Urinary bladder (tissue), 4 donors: ENCODE data around the gene LLCFC1. TPM values are rescaled to one million over a fixed set of nuclear protein-coding genes. Genes with fewer than 3 reads are reported as not detected.

ENCODE experiments used
- DNase-seq: peaks from one replicate; pipeline ENCODE4 v3.0.0-alpha.2; 2015; ENCODE audit errors: extremely low spot score
- H3K27ac ChIP-seq: one replicate; pipeline ENCODE4 v1.5.1; 2013; ENCODE audit warnings: low read depth, mild to moderate bottlenecking, moderate library complexity
- H3K36me3 ChIP-seq: one replicate; pipeline ENCODE4 v1.6.1; 2013; ENCODE audit warnings: mild to moderate bottlenecking, moderate library complexity; ENCODE audit not compliant: insufficient read depth
- H3K4me1 ChIP-seq: one replicate; pipeline ENCODE4 v1.6.1; 2013; ENCODE audit warnings: mild to moderate bottlenecking, moderate library complexity; ENCODE audit not compliant: insufficient read depth
- H3K4me3 ChIP-seq: one replicate; pipeline ENCODE4 v1.5.1; 2013; ENCODE audit warnings: low read depth, low read length
- WGBS: extraction: QIAGEN DNeasy Blood & Tissue Kit; methylation state at CpG from one replicate; pipeline ENCODE4 v1.1.7; 2013; 5-methylcytosine and 5-hydroxymethylcytosine counted together
- polyA plus RNA-seq: library from polyadenylated mRNA; stranded (reverse); fragments of 200-250 nt; gene quantifications from one replicate; pipeline ENCODE4 v1.2.3, GENCODE V29; 2013
- total RNA-seq: library from RNA; depleted of rRNA; stranded (reverse); fragments of >200 nt; gene quantifications from one replicate; pipeline ENCODE4 v1.2.3, GENCODE V29; 2014
- donor health status: healthy with polysubstance abuse.
- donor health status: healthy.

LLCFC1 gene
- total RNA-seq (not detected), polyA plus RNA-seq (not detected)

DNA sequence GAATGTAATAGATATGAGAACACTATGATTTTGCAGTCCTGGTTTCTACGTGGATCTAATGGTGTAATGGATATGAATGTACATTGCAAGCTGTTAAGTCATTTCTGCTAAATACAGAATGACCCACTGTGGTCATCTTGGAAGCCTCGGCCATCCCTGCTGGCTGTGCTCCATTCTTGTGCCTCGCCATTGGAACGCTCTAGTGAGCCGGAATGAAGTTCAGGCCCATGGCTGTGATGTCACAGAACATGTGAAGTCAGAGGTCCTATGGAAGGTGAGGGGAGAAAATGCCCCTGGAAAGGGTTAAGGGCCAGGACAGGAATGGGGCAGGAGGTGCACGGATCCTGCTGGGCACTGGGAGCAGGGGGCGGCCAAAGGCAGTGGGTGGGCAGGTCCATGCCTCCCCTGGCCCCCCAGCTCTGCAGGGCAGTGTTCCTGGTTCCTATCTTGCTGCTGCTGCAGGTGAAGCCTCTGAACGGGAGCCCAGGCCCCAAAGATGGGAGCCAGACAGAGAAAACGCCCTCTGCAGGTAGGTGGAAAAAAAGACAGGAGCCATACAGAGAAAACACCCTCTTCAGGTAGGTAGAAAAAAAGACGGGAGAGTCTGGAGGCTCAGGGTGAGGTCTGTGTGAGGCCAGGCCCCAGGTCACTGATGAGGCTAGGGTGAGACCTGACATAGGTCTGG, at the start of gene LLCFC1:
TSS of gene LLCFC1 (plus strand) at position 259 of the 685 bp plus-strand sequence. CDS start at position 397, 138 bp downstream.
- Histone ChIP-seq H3K4me3 (no peak within 1 kb of the TSS), H3K36me3 (no peaks in the 10 kb centered on the region), H3K27ac (no peak within 1 kb of the TSS), H3K4me1 (no peaks in the 10 kb centered on the region)
- WGBS: 63% methylated on average over 10 of the region's 10 CpGs
- DNase-seq: no peak

DNA sequence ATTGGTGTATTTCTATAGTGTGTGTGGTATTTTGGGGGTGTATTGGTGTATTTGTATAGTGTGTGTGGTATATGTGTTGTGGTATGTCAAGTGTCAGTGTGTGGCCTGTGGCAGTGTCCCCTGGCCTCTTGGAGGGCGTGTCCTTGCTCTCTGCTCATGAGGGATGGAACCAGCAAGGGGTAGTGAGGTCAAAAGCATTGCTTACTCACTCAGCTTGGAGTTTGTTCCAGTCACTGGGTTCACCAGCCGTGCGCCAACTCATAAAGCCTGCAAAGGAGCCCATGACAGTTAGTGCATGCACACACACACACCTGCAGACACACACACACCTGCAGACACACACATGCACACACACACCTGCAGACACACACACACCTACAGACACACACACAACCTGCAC, 49.5 kb upstream of the LLCFC1 start:
- H3K4me3 ChIP-seq: no peak overlapping the region

DNA sequence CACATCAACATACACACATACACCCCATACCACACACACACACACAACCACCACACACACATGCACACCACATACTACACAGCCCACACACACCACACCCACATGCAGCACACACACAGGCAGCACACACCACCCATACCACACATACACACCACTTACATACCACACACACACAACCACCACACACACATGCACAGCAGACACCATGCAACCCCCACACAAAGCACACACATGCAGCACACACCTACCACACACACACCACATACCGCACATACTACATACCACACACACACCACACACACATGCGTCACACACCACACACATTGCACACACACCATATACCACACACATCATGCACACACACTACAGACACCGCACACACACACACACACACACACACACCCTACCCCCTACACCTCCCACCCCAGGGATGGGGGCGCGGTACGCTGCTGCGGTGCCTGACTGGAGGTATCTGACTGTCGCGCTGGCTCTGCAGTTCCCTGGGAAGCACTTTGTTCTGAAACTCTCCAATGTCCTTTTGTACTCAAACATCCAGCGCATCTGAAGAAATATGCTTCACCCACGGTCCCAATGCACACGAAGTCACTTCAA, 48.3 kb upstream of the LLCFC1 start:
- H3K36me3 ChIP-seq: no peaks in the 10 kb centered on the region
- H3K4me1 ChIP-seq: no peaks in the 10 kb centered on the region
- H3K27ac ChIP-seq: no peak overlapping the region
- no peak overlapping the region for H3K4me3 ChIP-seq
- DNase-seq: no peak
- WGBS: 84% methylated on average over 12 of the region's 12 CpGs

More for the DNA sequence above, 49.5 kb upstream of the LLCFC1 start:
- Histone ChIP-seq H3K27ac (no peak overlapping the region), H3K36me3 (no peaks in the 10 kb centered on the region), H3K4me1 (no peaks in the 10 kb centered on the region)
- WGBS: 69% methylated on average over 3 of the region's 3 CpGs
- DNase-seq: no peak

DNA sequence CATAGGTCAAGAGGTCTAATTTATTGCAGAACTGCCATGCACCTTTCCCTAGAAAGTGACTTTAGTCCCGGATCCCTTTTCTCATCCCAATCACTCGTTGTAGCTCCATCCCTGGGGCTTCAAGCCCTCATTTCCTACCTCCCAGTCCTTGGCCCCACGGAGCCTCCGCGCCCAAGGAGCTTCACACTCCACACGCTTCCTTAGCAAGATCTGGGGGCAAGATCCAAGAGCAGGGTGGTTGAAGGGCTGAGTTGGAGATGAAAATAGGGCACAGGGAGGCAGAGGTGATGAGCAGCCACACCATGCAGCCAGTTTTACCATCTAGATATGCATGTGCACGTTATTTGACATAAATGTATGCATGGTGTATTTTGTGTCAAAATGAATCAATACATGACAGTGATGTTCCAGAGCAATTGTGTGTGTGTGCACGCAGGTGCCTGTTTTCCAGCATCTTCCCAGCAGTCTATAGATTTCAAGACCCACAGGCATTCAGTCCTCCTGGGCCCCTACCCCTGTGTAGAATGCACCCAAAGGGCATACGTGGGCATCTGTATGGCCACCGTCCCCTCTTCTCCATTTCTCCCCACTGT, 47.7 kb upstream of the LLCFC1 start:
- H3K4me3 ChIP-seq: no peak overlapping the region
- DNase-seq: no peak
- H3K36me3 ChIP-seq: no peaks in the 10 kb centered on the region
- no peaks in the 10 kb centered on the region for H3K4me1 ChIP-seq
- H3K27ac ChIP-seq: no peak overlapping the region
- WGBS: 85% methylated on average over 10 of the region's 10 CpGs

DNA sequence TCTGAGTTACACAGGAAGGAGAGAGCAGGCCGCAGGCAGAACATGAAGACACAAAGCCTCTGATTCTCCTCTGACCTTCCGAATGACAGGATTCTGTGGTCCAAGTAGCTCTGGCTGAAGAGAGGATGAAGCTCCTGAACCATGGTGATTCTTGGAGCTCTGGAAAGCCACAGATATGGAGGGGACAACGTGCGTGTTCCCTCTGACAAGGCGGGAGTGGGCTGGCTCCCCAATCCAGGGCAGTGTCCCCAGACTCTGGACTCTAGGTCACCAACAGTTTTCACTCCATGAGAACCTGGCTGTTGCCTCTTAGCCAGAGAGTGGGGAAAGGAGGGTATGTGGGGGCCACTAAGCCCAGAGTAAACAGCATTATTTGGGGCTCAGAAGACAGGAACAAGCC, 46.3 kb upstream of the LLCFC1 start:
- Histone ChIP-seq H3K4me1 (no peaks in the 10 kb centered on the region), H3K36me3 (no peaks in the 10 kb centered on the region), H3K4me3 (no peak overlapping the region), H3K27ac (no peak overlapping the region)
- no peak for DNase-seq
- WGBS: 90% methylated on average over 5 of the region's 5 CpGs

DNA sequence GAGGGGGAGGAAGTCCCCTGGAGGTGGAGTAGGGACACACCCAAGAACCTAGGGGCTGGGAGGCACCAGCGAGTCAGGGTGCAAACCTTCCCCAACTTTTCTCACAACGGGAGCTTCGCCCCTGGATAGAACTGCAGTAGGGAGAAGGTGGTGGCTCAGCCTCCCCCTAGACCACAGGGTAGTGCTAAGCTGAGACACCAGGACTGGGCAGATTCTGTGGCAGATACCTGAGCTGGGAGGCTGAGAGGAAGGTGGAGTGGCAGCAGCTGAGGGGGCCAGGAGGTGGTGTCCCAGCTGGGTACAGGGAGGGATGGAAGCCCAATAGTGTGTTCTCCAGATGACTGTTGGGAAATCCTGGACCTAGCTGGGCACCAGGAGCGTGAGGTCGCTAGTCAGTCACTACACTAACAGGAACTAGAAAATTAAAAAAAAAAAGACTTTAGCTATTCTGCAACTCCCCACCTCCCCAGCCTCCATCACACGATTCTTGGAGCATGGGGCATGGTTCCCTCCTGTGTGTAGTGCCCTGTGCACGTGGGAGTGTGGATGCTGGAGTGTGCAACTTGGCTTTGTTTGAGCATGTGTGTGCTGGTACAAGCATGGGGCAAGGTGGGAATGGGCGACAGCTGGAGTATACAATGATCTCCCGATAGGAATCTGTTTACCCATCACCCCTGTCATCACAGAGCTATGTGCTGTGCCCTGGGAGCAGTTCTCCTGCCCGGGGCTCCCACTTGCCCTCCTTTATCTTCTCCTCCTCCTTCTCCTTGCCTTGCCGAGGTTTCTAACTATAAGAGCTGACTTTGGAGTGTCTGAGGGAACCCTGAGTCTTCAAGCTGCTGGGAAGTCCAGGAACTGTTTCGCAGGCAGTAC, 44.9 kb upstream of the LLCFC1 start:
- no peaks in the 10 kb centered on the region for H3K4me1 ChIP-seq
- 68% methylated on average over 12 of the region's 12 CpGs for WGBS
- H3K36me3 ChIP-seq: no peaks in the 10 kb centered on the region
- H3K27ac ChIP-seq: no peak overlapping the region
- DNase-seq: no peak
- H3K4me3 ChIP-seq: no peak overlapping the region

DNA sequence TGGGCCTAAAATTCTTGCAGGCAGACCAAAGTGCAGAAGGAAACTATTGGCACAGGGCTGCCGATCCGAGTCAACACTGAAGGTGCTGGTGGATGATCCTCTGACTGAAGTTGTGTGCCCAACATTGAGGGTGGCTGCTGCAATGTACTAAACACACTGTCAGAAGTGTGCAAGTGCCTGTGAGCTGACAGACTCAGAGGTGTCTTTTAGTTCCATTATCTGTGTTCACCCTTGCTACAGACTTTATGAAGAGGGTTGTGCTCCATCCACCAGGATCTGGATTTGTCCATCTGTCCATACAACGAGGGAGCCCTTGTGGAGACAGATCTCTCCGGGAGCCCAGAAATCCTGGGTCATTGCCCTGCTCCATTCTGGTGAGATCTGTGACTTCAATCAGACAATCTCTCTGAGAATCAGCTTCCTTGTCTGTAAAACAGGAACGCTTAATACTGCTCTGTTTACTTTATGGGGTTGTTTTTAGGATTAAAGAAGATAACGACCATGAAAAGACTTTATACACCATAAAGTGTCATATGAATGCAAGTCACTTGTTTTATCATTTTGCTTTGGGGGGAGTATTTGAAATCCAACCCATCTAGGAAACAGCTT, 44.2 kb upstream of the LLCFC1 start:
- 26% methylated on average over 6 of the region's 6 CpGs for WGBS
- H3K36me3 ChIP-seq: no peaks in the 10 kb centered on the region
- DNase-seq: no peak
- no peak overlapping the region for H3K27ac ChIP-seq
- H3K4me3 ChIP-seq: no peak overlapping the region
- H3K4me1 ChIP-seq: no peaks in the 10 kb centered on the region

DNA sequence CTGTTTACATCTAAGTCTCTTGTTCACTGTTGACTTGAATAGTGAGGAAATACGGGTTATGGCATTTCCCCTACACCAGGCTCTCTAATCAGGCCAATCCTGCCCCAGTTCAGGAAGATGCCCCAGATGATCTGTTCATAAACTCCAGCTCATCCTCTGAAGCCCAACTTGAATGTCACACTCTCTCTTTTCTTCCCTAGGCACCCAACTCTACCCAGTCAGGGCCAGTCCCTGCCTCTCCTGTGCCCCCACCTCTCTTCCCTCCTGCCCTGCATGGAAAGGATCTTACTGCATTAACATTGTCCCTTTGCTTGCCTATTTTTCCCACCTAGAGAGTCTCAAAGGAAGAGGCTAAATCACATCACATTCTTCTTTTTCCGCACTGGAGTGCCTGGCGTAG, 43.1 kb upstream of the LLCFC1 start:
- Histone ChIP-seq H3K27ac (no peak overlapping the region), H3K4me1 (no peaks in the 10 kb centered on the region), H3K4me3 (no peak overlapping the region), H3K36me3 (no peaks in the 10 kb centered on the region)
- no peak for DNase-seq
- WGBS: 83% methylated on average over 3 of the region's 3 CpGs

DNA sequence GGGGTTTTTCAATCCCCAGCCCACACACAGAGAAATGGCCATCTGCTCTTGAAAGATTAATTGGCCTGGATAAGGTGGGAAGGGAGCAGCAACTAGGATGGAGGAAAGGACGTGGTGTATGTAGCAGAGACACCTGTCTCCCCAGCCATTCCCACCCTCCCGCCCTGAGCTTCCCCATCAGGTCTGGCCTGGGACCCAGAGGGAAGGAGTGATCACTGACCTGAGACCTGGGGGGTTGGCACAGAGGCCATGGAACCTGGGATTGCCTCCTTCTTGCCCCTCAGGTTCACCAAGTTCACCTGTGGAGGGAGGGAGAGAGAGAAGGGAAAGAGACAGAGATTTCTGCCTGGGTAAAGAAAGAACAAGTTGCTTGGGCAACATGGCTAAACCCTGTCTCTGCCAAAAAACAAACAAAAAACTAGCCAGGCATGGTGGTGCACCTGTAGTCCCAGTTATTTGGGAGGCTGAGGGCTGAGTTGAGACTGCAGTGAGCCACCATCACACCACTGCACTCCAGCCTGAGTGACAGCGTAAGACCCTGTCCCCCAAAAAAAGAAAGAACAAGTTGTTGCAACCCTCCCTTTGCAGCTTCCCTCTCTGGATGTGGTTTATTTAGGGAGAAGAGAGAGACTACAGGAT, 42.4 kb upstream of the LLCFC1 start:
- H3K4me3 ChIP-seq: no peak overlapping the region
- DNase-seq: no peak
- 81% methylated on average over 3 of the region's 3 CpGs for WGBS
- no peaks in the 10 kb centered on the region for H3K36me3 ChIP-seq
- no peaks in the 10 kb centered on the region for H3K4me1 ChIP-seq
- no peak overlapping the region for H3K27ac ChIP-seq

DNA sequence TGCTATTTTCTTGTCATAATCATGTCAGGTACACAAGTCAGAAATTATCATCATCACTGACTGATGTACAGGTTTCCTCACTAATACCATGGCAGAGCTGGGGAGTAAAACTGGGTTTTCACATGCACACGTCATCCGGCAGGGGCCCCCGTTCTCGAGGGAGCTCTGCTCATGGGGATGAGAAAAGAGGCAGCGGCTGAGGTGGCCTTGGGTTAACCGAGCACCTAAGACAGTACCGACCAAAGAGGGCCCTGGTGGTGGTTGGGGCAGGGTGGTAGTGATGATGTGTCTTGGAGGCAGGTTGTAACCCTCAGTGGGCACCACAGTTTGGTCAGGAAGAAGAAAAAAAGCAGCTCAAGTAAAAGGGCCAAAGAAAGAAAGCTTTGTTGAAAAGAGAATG, 41.6 kb upstream of the LLCFC1 start:
- DNase-seq: no peak
- 90% methylated on average over 7 of the region's 7 CpGs for WGBS
- no peaks in the 10 kb centered on the region for H3K4me1 ChIP-seq
- no peak overlapping the region for H3K4me3 ChIP-seq
- H3K27ac ChIP-seq: no peak overlapping the region
- H3K36me3 ChIP-seq: no peaks in the 10 kb centered on the region

DNA sequence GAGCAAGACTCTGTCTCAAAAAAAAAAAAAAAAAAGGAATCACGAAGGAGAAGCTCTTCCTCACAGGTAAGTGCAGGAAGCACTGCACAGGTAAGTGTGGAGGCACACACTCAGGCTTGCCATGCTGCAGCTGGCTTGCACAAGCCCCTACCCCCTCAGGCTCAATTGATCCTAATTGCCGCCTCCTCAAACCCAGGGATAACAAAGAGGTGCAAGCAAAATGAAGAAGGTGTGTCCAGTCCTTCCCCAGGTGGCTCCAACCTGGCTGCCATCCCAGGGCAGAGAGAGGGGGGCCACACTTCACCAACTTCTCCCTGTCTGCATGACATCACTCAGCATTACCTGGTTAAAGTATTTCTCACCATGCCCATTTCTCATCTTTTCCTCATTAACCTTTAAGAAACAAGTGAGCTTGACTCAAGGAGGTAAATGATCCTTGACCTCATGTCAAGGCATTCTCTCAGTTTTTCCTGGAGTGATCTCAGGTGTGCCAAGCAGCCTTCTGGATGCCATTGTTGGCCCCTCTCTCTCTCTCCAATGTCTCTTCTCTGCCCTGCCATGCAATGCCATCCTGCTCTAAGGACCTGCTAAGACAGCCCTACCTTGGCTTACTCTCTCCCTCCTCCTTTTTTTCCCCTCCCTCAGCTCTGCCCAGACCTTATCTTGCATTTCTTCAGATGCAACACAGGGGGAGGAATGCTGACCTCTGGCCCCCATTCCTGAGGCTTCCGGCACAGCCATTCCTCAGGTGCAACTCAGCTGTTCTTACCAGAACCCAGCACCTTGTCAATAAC, 40.7 kb upstream of the LLCFC1 start:
- Histone ChIP-seq H3K36me3 (no peaks in the 10 kb centered on the region), H3K27ac (no peak overlapping the region), H3K4me3 (no peak overlapping the region), H3K4me1 (no peaks in the 10 kb centered on the region)
- WGBS: 64% methylated on average over 3 of the region's 3 CpGs
- DNase-seq: no peak

DNA sequence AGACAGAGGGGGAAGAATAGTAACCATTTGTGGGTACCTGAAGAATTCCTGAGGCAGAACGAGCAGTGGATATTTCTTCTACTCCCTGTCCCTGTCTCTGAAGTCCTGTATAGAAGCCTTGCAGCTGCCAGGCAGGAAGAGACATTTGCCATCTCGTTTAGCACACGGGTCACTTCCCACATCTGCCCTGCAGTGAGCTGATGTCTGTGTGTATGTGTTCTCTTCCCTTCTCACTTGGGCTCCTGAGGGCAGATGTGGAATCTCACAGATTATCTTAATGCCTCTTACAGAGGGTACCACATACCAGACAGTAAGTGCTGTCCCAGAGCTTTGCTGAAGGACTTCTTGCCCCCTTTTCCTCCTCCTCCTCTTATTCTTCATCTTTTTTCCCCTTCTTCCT, 39.6 kb upstream of the LLCFC1 start:
- no peak overlapping the region for H3K4me3 ChIP-seq
- DNase-seq: no peak
- WGBS: 23% methylated on average over 3 of the region's 3 CpGs
- no peaks in the 10 kb centered on the region for H3K36me3 ChIP-seq
- H3K4me1 ChIP-seq: no peaks in the 10 kb centered on the region
- H3K27ac ChIP-seq: no peak overlapping the region
